Activated effector memory CD4-positive, alpha-beta T cell treated with anti-CD3 and anti-CD28 coated beads, Interleukin-2, amount 50 U/mL, for 16 hours (primary cell): ENCODE results near the gene CC2D2A.
A peak's percentile ranks its signal among the peaks of the same experiment; 100 is the strongest.
"Not testable (repeated sequence)": the region's sequence is repeated elsewhere in the genome, so short reads cannot be mapped to it uniquely, and the experiment has no call there.

Experiments used
- DNase-seq: peaks from one replicate; pipeline ENCODE4 v3.0.0-alpha.2; 2020

Gene CC2D2A

DNA sequence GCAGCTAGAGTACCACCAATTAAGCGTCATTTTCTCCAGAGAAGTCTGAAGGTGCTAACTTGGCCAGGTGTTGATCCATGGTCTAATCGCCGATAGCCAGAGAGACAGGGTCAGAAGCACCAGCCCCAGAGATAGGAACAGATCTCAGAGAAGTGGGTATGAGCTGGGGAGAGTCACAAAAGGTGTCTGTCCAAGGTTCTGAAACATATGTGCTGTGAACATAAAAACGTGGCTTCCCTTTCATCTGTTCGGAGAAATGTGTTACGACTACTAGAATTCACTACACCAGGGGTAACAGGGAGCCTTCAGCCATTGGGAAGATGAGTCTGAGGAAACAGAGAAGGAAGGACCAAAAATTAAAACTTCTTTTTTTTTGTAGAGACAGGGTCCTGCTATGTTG is 94.2 kb downstream of the CC2D2A start:
- no peak for DNase-seq

- no peak for DNase-seq
These were observed 99.1 kb downstream of the CC2D2A start for GRCh38 chr4:15568821-15569220.

GRCh38 chr4:15569746-15570145 is 100.1 kb downstream of the CC2D2A start:
- DNase-seq, result no peak

GRCh38 chr4:15575966-15576365 is 106.3 kb downstream of the CC2D2A start:
- DNase-seq, result no peak

- DNase-seq, result no peak
These were observed 107.8 kb downstream of the CC2D2A start for GRCh38 chr4:15577508-15577907.

DNA sequence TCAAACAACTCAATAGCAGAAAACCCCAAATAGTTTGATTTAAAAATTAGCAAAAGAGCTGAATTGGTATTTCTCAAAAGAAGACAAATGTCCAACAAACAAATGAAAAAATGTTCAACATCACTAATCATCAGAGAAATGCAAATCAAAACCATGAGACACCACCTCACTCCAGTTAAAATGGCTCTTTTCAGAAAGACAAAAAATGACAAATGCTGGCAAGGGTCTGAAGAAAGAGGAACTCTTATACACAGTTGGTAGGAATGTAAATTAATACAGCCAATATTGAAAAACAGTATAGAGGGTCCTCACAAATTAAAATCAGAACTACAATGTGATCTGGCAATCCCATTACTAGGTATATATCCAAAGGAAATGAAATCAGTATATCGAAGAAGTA is 115.1 kb downstream of the CC2D2A start:
- DNase-seq, result no peak

GRCh38 chr4:15585331-15585730 is 115.6 kb downstream of the CC2D2A start:
- DNase-seq, result no peak

DNA sequence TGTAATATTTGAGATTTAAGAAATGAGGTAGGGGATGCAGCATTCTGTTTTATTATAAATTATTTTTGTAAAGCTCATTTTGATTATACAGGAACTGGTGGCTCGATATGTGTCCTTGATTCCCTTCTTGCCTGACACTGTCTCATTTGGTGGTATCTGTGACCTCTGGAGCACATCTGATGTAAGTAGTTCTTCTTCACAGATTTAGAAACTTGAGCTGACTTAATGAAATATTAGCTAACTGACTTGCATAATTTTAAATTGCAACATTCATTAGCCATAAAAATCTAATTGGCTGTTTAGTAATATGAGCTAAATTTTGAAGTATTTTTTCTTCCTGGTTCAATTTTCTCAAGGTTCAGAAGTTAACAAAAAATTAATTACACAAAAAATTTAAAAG is 116.4 kb downstream of the CC2D2A start:
- no peak for DNase-seq

DNA sequence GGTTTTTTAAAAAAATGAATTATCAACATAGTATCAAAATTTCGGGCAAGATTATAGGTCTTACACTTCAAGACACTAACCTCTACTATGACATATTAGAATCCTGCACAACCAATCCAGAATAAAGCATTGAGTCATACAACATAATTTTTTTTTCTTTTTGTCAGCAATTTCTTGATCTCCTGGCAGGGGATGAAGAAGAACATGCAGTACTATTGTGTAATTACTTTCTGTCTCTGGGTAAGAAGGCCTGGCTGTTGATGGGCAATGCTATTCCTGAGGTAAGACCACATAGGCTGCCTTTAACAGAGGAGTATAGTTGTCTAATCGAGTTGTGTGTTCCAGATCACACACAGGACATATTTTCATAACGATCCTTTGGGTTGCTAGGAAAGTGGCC is 118.0 kb downstream of the CC2D2A start:
- DNase-seq, result no peak

DNA sequence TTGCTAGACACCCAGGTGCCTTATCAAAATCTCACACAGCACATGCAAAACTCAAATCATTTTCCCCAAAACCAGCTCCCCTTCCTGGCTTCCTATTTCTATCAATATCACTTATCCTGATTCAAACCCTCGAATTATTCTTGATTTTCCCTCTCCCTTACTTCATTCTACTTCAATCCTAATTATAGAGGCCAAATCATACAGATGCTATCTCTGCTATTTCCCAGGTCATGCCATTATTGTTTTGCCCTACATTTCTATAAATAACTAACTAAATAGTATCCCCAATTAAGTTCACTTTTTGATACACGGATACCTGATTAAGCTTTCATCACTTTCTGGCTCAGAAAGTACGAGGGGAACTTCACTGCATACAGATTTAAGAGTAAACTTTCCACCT is 123.1 kb downstream of the CC2D2A start:
- DNase-seq, result no peak

- no peak for DNase-seq
These were observed 129.0 kb downstream of the CC2D2A start for GRCh38 chr4:15598644-15599043.

GRCh38 chr4:15600176-15600575 is 130.5 kb downstream of the CC2D2A start:
- no peak for DNase-seq

DNA sequence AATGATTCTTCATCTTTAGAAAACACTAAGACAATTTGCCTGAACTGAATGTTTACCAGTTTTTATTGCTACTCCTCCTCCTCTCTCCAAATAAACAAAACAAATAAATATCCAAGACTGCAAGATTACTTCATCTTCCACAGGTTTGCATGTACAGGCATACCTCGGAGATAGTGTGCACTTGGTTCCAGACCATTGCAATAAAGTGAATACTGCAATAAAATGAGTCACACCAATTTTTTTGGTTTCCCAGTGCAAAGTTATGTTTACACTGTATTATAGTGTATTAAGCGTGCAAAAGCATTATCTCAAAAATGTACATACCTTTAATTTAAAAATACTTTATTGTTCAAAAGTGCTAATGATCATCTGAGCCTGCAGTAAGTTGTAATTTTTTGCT is 132.2 kb downstream of the CC2D2A start:
- DNase-seq, result no peak

GRCh38 chr4:15605537-15605936 is 135.9 kb downstream of the CC2D2A start:
- DNase-seq, result no peak

- DNase-seq, result no peak
These were observed 141.2 kb downstream of the CC2D2A start for GRCh38 chr4:15610855-15611254.

- DNase-seq, result no peak
These were observed 142.5 kb downstream of the CC2D2A start for GRCh38 chr4:15612136-15612535.

DNA sequence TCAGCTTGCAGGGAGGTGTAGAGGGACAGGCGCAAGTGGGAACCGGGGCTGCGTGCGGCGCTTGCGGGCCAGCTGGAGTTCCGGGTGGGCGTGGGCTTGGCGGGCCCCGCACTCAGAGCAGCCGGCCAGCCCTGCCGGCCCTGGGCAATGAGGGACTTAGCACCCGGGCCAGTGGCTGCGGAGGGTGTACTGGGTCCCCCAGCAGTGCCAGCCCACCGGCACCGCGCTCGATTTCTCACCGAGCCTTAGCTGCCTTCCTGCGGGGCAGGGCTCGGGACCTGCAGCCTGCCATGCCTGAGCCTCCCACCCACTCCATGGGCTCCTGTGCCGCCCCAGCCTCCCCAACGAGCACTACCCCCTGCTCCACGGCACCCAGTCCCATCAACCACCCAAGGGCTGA is 145.2 kb downstream of the CC2D2A start:
- not testable (repeated sequence) for DNase-seq

DNA sequence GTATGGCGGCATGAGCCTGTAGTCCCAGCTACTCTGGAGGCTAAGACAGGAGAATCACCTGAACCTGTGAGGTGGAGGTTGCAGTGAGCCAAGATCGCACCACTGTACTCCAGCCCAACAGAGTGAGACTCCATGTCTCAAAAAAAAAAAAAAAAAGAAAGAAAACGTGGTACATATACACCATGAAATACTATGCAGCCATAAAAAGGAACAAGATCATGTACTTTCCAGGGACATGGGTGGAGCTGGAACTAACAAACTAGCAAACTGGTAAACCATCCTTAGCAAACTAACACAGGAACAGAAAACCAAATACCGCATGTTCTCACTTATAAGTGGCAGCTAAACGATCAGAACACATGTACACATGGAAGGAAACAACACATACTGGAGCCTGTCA is 147.7 kb downstream of the CC2D2A start:
- not testable (repeated sequence) for DNase-seq

- DNase-seq, result no peak
These were observed 167.1 kb downstream of the CC2D2A start for GRCh38 chr4:15636818-15637217.

GRCh38 chr4:15638418-15638817 is 168.7 kb downstream of the CC2D2A start:
- DNase-seq, result no peak

DNA sequence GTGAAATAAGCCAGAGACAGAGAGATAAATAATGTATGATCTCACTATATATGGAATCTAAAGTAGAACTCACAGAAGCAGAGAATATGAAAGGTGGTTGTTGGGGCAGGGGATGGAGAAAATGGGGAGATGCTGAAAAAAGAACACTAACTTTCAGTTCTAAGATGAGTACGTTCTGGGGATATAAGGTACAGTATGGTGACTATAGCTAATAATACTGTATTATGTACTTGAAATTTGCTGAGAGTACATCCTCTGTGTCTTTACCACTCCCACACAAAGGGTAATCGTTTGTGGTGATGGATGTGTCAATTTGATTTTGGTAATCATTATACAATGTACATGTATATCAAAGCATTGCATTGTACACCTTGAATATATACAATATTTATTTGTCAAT is 178.9 kb downstream of the CC2D2A start:
- no peak for DNase-seq

DNA sequence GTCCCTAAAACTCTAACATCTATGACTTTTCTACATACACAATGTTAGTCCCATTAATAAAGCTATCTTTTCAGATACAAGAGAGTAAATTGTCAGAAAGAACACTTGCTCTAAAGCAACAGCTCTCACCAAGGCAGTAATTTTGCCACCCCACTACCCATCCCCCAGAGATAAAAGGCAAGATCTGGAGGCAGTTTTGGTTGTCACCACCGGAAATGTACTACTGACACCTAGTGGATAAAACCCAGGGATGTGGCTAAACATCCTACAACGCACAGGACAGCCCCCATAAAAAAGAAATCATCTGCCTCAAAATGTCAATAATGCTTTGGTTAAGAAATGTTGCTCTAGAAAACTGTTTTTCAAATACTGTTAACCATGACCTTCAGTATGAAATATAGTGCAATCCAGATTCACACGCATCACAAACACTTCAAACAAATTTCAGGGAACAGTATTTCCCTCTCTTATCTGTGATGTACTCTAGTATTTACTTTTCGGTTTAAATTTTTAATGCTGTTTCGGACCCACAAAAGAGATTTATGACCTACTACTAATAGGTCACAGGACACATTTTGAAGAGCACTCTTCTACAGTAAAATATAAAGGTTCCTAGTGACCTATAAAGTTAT is 180.3 kb downstream of the CC2D2A start:
- peak; percentile 75 for DNase-seq
